ENCODE measurements around the gene MGLL.

MGLL gene

DNA sequence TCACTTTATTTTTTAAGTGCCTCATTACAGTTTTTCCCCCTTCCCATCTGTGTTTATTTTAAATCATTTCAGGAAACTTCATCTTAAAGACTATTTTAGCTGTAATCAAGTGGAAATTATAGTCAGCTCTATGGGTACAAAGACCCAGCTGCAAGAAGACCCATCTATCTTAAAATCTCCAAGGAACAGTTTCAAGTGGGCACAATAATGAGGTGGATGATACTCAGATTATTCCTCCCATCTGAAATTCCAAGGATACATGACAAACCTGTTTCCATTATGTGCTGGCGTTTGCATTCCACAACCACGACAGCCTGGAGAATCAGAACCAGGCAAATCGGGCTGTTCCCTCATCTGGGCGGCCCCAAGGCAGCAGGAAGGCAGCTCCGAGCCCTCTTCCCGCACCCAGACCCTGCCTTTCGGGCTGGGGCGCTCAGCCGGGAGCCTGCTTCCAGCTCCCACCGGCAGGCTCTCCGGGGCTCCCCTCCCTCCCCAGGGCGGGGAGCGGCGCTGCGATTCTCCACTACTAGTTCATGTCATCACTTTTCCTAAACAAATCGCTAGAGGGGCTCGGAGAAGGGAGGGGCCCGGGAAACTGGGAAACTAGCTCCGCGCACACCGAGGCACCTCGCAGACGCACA lies at the start of gene MGLL:
Gene MGLL (minus strand): TSS at position 475 of the 641 bp plus-strand sequence. CDS start 197 bp downstream, at position 278.
- DNase-seq (ENCODE audit: low read depth in 2 of 2) = no peak

- no peak for DNase-seq (ENCODE audit: low read depth in 2 of 2)
Measured at GRCh38 chr3:127870156-127870555, 47.8 kb upstream of the MGLL start.

- no peak for DNase-seq (ENCODE audit: low read depth in 2 of 2)
Measured at GRCh38 chr3:127867986-127868385, 45.7 kb upstream of the MGLL start.

DNA sequence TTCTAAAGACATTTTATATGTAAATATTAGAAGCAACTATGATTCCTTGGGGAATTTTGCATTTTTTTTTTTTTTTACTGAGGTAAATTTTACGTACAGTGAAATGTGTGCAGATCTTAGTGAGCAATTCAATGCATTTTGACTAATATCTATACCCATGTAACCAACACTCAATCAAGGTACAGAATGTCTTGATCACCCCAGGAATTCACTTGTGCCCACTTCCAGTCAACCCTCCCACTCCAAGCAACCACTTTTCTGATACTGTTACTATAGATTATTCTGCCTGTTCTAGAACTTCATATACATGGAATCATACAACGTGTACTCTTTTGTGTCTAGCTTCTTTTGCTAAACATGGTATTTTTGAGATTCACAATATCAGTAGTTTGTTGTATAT lies 45.1 kb upstream of the MGLL start:
- DNase-seq (ENCODE audit: low read depth in 2 of 2) = no peak

GRCh38 chr3:127865941-127866340 lies 43.6 kb upstream of the MGLL start:
- DNase-seq (ENCODE audit: low read depth in 2 of 2) = no peak

DNA sequence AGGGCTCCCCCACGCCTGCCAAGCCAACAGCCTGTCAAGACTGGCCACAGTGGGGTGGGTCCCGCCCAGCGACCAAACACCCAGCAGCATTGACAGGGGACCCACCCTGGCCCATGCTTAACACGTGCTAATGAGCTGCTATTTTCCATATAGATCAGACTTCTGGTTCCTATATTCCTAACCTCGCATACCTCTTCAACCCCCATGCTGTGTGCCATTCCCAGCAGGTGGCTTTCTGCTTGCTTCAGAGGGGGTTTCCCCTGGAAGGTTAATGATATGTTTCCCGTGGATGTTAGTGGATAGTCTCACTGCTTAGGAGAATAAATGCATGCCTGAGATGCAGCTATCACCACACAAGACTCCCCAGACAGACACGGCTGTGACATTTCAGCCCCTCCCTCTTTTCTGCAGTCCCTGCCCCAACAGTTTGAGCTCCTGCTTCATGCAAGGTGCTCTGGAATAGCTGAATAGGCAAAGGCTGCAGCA lies 37.9 kb upstream of the MGLL start:
- DNase-seq (ENCODE audit: low read depth in 2 of 2) = no peak

DNA sequence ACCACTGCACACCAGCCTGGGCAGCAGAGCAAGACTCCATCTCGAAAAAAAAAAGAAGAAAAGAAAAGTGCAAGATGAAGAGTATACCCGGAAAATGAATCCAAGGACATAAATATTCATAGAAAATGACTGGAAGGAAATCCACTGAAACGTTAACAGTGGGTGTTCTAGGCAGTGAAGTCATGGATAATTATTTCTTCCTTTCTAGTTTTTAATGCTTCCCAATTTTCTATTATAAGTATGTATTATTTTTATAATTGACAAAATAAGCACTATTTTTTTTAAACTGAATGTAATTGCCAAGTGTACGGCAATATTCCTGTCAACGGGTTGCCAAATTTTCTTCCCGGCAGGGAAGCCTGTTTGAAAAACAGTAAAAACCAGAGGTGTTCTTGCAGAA lies 37.4 kb upstream of the MGLL start:
- DNase-seq (ENCODE audit: low read depth in 2 of 2) = no peak

GRCh38 chr3:127858937-127859336 lies 36.6 kb upstream of the MGLL start:
- no peak for DNase-seq (ENCODE audit: low read depth in 2 of 2)

DNA sequence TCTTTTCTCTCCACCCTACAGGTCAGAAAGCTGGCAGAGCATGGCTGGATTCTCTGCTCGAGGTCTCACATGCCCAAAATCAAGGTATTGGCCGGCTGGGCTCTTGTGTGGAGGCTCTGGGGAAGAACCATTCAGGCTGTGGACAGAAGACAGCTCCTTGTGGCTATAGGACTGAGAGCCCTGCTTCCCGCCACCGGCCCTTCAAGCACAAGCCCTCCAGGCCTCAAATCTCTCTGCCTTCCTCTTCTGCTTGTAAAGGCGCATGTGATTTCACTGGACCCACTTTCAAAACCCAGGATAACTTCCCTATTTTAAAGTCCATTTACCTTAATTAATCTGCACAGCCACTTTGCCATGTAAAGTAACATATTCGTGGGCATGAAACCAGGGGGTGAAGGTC lies 36.2 kb upstream of the MGLL start:
- DNase-seq (ENCODE audit: low read depth in 2 of 2) = no peak

DNA sequence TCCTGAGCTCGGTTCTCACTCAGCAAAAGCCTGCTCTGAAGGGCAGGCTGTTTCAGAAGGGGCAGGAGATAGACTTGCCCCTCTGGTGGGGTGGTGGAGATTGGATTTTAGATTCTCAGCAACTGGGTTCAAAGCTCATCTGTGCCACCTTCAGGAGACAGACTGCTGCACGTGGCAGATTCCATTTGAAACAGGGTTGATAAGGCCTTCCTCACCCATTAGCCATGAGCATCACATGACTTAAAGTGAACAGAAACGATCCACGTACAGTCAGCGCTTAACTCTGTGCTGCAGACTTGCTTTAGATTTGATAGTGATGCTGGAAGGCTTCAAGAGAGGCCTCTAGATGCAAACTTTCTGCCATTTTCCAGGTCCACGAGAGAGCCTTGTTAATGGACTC lies 35.0 kb upstream of the MGLL start:
- no peak for DNase-seq (ENCODE audit: low read depth in 2 of 2)

DNA sequence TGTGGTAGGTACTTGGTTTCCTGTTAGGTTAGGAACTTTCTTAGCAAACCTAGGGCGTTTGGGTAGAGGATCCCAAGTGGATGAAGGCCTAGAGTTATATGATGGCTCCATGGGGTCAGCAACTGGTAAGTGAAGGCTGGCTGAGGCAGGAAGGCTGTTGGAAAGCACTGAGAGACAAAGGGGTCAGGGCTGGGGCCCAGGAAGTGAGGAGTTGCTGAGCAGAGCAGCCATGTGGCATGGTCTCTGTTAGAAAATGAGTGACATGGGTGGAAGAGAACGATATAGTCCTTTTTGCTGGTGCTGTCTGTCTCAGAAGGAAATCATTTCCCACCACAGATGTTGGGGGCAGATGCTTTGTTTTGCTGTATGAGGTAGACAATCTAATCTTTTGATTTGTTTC lies 34.5 kb upstream of the MGLL start:
- no peak for DNase-seq (ENCODE audit: low read depth in 2 of 2)

- no peak for DNase-seq (ENCODE audit: low read depth in 2 of 2)
Measured at GRCh38 chr3:127855246-127855645, 32.9 kb upstream of the MGLL start.

DNA sequence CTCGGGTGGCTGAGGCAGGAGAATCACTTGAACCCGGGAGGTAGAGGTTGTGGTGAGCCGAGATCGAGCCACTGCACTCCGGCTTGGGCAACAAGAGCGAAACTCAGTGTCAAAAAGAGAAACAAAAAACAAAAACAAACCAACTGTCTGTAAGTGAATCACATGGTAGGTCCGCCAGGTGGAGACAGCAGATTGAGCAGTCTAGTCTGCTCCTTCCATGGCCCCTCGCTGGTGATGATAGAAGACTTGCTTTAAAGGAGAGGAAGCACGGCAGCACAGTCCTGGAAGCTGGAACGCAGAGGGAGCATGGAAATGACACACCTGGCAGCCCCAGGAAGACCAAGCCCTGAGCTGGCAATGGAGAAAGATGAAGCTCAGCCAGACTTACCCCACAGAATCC lies 31.4 kb upstream of the MGLL start:
- no peak for DNase-seq (ENCODE audit: low read depth in 2 of 2)

DNA sequence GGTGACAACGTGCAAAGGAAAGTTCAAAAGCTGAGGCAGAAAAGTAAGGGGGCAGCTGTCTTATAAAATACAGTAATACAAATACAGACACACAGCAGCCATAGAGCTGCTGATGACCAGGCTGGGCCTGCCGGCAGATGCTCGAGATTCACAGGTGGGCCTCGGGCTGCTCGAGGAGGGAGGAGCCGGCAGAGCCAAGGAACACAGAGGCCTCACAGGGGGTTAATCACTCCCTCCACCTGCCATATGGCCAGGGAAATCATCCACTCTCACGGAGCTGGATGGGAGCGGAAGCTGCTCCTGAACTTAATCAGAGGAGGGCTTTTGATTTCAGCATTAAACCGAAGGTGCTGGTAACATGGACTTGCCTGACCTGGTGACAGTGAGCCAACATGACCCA lies 29.6 kb upstream of the MGLL start:
- DNase-seq (ENCODE audit: low read depth in 2 of 2) = no peak

- no peak for DNase-seq (ENCODE audit: low read depth in 2 of 2)
Measured at GRCh38 chr3:127849368-127849767, 27.1 kb upstream of the MGLL start.

DNA sequence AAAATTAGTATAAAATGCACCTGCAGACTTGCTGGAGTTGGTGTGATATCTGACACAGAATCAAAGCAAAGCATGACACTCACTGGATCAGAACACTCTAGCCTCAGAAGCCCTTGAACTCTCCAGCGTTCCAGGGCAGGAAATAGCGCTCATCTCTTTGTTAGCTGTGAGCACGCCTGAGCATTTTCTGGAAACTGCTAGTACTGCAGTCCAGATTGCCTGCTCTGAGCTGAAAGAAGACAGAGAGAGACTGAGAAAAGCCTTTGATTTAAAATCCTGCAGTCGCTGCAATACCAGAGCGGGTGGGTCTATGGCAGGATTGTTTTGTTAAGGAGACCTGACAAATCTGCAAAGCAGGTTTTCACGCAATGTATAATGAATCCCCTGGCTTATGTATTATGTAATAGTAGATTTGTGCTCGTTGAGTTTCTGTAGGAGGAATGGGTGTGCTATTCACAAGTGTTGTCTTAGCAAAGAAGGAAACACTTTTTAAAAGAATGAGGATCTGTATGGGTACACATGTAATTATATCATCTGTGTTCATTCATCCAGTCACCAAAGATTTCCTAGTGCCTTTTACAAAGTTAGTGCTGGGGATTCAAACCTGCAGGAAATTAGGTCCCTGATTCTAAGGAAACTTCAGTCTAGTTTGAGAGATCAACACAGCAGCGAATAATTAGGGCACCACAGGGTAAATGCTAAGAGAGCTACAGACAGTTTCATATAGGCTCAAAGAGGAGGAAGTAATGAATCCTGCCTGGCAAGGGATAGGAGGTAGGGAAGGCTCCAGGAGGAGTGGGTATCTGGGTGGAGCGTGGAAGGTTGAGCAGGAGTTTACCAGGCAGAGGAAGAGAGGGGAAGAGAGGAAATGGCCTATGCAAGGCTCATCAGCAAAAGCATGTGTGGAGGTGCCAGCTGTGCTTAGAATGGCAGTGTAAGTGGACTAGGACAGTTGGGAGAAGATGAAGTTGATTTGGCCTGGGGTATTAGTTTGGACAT lies 26.1 kb upstream of the MGLL start:
- no peak for DNase-seq (ENCODE audit: low read depth in 2 of 2)

DNA sequence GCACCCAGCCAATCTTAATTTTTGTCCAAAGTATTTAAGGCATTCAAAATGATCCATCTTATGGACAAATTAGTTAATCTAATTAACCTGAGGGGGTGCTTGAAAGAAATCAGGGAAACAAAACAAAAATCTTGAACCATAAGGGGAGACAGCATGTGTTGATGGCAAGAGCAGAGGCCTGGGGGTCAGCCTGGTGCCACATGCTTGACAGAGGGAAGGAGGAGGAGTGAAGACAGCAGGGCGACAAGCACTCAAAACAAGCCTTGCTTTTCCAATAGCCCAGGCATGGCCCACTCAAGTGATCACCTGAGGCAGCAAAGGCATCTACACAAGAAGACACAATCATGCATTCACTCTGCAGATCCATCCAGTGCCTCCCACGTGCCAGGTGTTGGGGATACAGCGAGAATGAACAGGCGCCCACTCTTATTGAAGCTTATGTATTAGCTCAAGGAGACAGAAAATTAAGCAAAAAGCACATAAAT lies 25.0 kb upstream of the MGLL start:
- DNase-seq (ENCODE audit: low read depth in 2 of 2) = no peak

GRCh38 chr3:127846576-127846975 lies 24.3 kb upstream of the MGLL start:
- no peak for DNase-seq (ENCODE audit: low read depth in 2 of 2)

GRCh38 chr3:127844326-127844942 lies 22.1 kb upstream of the MGLL start:
- DNase-seq (ENCODE audit: low read depth in 2 of 2) = no peak

DNA sequence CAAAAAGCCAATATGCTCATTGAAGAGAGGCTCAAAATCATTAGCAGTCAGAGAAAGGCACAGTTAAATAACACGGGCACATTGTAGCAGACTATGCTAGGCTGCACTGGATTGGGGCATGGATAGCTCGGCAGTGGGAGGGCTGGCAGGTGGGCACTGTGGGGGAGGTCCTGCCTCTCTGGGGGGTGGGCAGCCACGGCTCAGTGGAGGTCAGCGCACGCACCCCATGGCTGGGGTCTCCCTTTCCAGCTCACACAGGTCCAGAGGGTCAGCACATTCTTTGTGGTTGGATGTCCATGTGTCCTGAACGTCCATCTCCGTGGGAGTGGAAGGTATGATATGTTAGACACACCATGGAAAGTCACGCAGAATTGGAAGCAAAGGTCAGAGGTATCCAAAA lies 18.4 kb upstream of the MGLL start:
- DNase-seq (ENCODE audit: low read depth in 2 of 2) = no peak

DNA sequence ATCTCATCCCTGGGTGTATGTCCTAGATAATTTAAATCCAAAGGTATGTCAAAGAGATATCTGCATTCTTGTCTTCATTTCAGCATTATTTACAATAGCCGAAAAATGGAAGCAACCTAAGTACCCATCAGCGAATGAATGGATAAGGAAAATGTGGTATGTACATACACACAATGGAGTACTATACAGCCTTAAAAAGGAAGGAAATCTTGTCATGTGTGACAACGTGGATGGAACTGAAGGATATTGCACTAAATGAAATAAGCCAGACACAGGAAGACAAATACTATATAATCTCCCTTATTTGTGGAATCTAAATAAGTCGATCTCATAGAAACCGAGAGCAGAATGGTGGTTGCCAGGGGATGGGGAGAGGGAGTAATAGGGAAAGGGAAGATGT lies 16.8 kb upstream of the MGLL start:
- DNase-seq (ENCODE audit: low read depth in 2 of 2) = no peak

Measured in stimulated activated CD8-positive, alpha-beta memory T cell treated with anti-CD3 and anti-CD28 coated beads, Interleukin-2, amount 100 ng/mL, for 1 hour (primary cell).